ENCODE data around the gene SRGAP1. TPM values are rescaled to one million over a fixed set of nuclear protein-coding genes. Genes with fewer than 3 reads are reported as not detected.

The SRGAP1 gene
- total RNA-seq, 6 experiments from 2014 or later, result 1.3 to 5.0 (median 3.0) TPM

GRCh38 chr12:63843721-63844390 is 644 bp upstream of the SRGAP1 start:
- WGBS (ENCODE audit: insufficient coverage, low coverage, low lambda C conversion rate, missing lambda C conversion rate), result no CpG with 5 or more reads among the region's 80 CpGs
- Histone ChIP-seq H3K27ac (peak overlapping the region; percentile 66 to 94 (median 78)), H3K9me3 (no peaks in the 10 kb centered on the region), H3K27me3 (no peaks in the 10 kb centered on the region), H3K4me1 (no peaks in the 10 kb centered on the region), H3K4me3 (peak overlapping the region; percentile 74 to 92 (median 80)), H3K36me3 (no peaks in the 10 kb centered on the region)
- ATAC-seq (peak; percentile 91 to 97 (median 94)), DNase-seq (peak; percentile 89 to 95 (median 92))
- TF ChIP-seq POLR2A (IDR thresholded peaks at IDR 0.05) (peak; percentile 68), CTCF (IDR thresholded peaks at IDR 0.05) (peak; percentile 96 to 100 (median 97))
- intact Hi-C loops (cut with DNase I), result no loop called here

- Histone ChIP-seq H3K27me3 (no peaks in the 10 kb centered on the region), H3K4me3 (peak overlapping the region; percentile 8 to 92 (median 74)), H3K4me1 (no peaks in the 10 kb centered on the region), H3K27ac (no peak overlapping the region), H3K9me3 (no peaks in the 10 kb centered on the region), H3K36me3 (no peaks in the 10 kb centered on the region)
- DNase-seq (no peak), ATAC-seq (no peak)
- TF ChIP-seq POLR2A (IDR thresholded peaks at IDR 0.05) (no peak), CTCF (IDR thresholded peaks at IDR 0.05) (no peak)
- intact Hi-C loops (cut with DNase I), result no loop called here
- 37% methylated on average over 2 of the region's 2 CpGs for WGBS (ENCODE audit: insufficient coverage, low coverage, low lambda C conversion rate, missing lambda C conversion rate)
Observed at GRCh38 chr12:63845726-63846125, 1.2 kb downstream of the SRGAP1 start.

- ATAC-seq (no peak), DNase-seq (no peak)
- peak in 1 of 4 donors; percentile 11 for TF ChIP-seq CTCF (IDR thresholded peaks at IDR 0.05)
- no peak for TF ChIP-seq POLR2A (IDR thresholded peaks at IDR 0.05)
- Histone ChIP-seq H3K27ac (no peak overlapping the region), H3K9me3 (no peaks in the 10 kb centered on the region), H3K27me3 (no peaks in the 10 kb centered on the region), H3K4me1 (no peaks in the 10 kb centered on the region), H3K4me3 (peak overlapping the region in 1 of 3 donors; percentile 74), H3K36me3 (no peaks in the 10 kb centered on the region)
- intact Hi-C loops (cut with DNase I), result no loop called here
- WGBS (ENCODE audit: insufficient coverage, low coverage, low lambda C conversion rate, missing lambda C conversion rate), result 45% methylated on average over 6 of the region's 6 CpGs
Observed at GRCh38 chr12:63846238-63846967, 1.9 kb downstream of the SRGAP1 start.

- H3K27ac ChIP-seq, result no peak overlapping the region
- no peak for ATAC-seq
- H3K4me3 ChIP-seq, result no peak overlapping the region
- intact Hi-C loops (cut with DNase I), result no loop called here
- H3K36me3 ChIP-seq, result no peaks in the 10 kb centered on the region
- TF ChIP-seq CTCF (IDR thresholded peaks at IDR 0.05), result no peak
- no peak for TF ChIP-seq POLR2A (IDR thresholded peaks at IDR 0.05)
- H3K9me3 ChIP-seq, result no peaks in the 10 kb centered on the region
- DNase-seq, result no peak
- no peaks in the 10 kb centered on the region for H3K4me1 ChIP-seq
- no peaks in the 10 kb centered on the region for H3K27me3 ChIP-seq
- 60% methylated on average over 4 of the region's 4 CpGs for WGBS (ENCODE audit: insufficient coverage, low coverage, low lambda C conversion rate, missing lambda C conversion rate)
Observed at GRCh38 chr12:63848450-63848849, 4.0 kb downstream of the SRGAP1 start.

Measured in right lobe of liver (tissue), 6 donors.